Sigmoid colon (tissue), 4 donors: ENCODE results near the gene CDKAL1.

Experiments
- CTCF ChIP-seq, 4 experiments: fragments of 450-650 bp in 3 of 4; fragments of 200-600 bp in 1 of 4; IDR thresholded peaks; one replicate each; pipeline ENCODE4 v1.5.1; 2016 to 2019; ENCODE audit warnings: antibody characterized with exemption in 4 of 4, mild to moderate bottlenecking in 3 of 4, moderate library complexity in 2 of 4
- POLR2A ChIP-seq, 2 donors: fragments of 450-650 bp; IDR thresholded peaks; one replicate each; pipeline ENCODE4 v1.6.1; 2016; ENCODE audit warnings: antibody characterized with exemption in 2 of 2, mild to moderate bottlenecking in 2 of 2, moderate library complexity in 2 of 2
- POLR2AphosphoS5 ChIP-seq, 4 donors: sonication (generic); formaldehyde crosslinking; IDR thresholded peaks; one replicate each; pipeline ENCODE4 v1.6.1; 2017; ENCODE audit warnings: antibody characterized with exemption in 4 of 4

GRCh38 chr6:21143645-21144044 is 609.4 kb downstream of the CDKAL1 start:
- TF ChIP-seq CTCF (IDR thresholded peaks at IDR 0.05) (no peak), POLR2AphosphoS5 (IDR thresholded peaks at IDR 0.05) (no peak), POLR2A (IDR thresholded peaks at IDR 0.05) (no peak)
